NCI-H524 (cell line): ENCODE measurements around the gene TUBA1B.

Experiments
- DNase-seq, 2 experiments: peaks; one replicate each; lab custom pipeline; 2025; lab: John Stamatoyannopoulos, UW

TUBA1B gene

GRCh38 chr12:49091056-49091835 lies 39.9 kb downstream of the TUBA1B start:
- DNase-seq, result no peak

- peak; percentile 21 to 67 for DNase-seq
Observed at GRCh38 chr12:49089821-49090773, 41.1 kb downstream of the TUBA1B start.

GRCh38 chr12:49088932-49089330 lies 42.3 kb downstream of the TUBA1B start:
- no peak for DNase-seq

- peak; percentile 83 to 91 for DNase-seq
Observed at GRCh38 chr12:49088150-49088931, 42.9 kb downstream of the TUBA1B start.

GRCh38 chr12:49086116-49086515 lies 45.1 kb downstream of the TUBA1B start:
- DNase-seq, result no peak

- no peak for DNase-seq
Observed at GRCh38 chr12:49084438-49084837, 46.8 kb downstream of the TUBA1B start.

GRCh38 chr12:49079793-49080192 lies 51.4 kb downstream of the TUBA1B start:
- DNase-seq, result peak in 1 of 2 experiments; percentile 19
